Testis (tissue), 3 donors: Measurements from ENCODE around the gene MRAP. TPM values are rescaled to one million over a fixed set of nuclear protein-coding genes. Genes with fewer than 3 reads are reported as not detected.
"Not testable (repeated sequence)": the region's sequence is repeated elsewhere in the genome, so short reads cannot be mapped to it uniquely, and the experiment has no call there.

Source experiments
- DNase-seq: peaks from one replicate; pipeline ENCODE4 v3.0.0-alpha.2; 2019
- H3K27ac ChIP-seq, 2 donors: fragments of 200-600 bp; sonication (generic); one replicate each; pipeline ENCODE4 v1.5.1; 2019
- H3K27me3 ChIP-seq: fragments of 200-600 bp; sonication (generic); one replicate; pipeline ENCODE4 v1.5.1; 2019
- H3K36me3 ChIP-seq: fragments of 200-600 bp; sonication (generic); one replicate; pipeline ENCODE4 v1.5.1; 2017; ENCODE audit warnings: low read depth; ENCODE audit errors: missing control alignments
- H3K4me1 ChIP-seq: fragments of 200-600 bp; sonication (generic); one replicate; pipeline ENCODE4 v1.5.1; 2019
- H3K4me3 ChIP-seq, 2 donors: fragments of 200-600 bp; sonication (generic); one replicate each; pipeline ENCODE4 v1.5.1; 2017 to 2019
- H3K9me3 ChIP-seq: fragments of 200-600 bp; sonication (generic); one replicate; pipeline ENCODE4 v1.5.1; 2017
- CTCF ChIP-seq, 3 experiments: fragments of 450-650 bp in 2 of 3; fragments of 200-600 bp in 1 of 3; sonication (generic) in 1 of 3; IDR thresholded peaks; one replicate each; pipeline ENCODE4 v1.5.1; 2016 to 2019; ENCODE audit warnings: antibody characterized with exemption in 3 of 3, mild to moderate bottlenecking in 2 of 3, moderate library complexity in 1 of 3
- POLR2A ChIP-seq: fragments of 450-650 bp; IDR thresholded peaks from one replicate; pipeline ENCODE4 v1.6.1; 2017; ENCODE audit warnings: antibody characterized with exemption, mild to moderate bottlenecking, moderate library complexity
- WGBS, 2 donors: methylation state at CpG; one replicate each; pipeline ENCODE4 v1.1.5; 2018; 5-methylcytosine and 5-hydroxymethylcytosine counted together
- intact Hi-C: fragments of 100-400 bp; cut with DNase I; formaldehyde crosslinking; loops from one replicate; pipeline ENCODE4 v1.15.1; 2023; ENCODE audit warnings: low total_unique reads
- polyA plus RNA-seq: library from polyadenylated mRNA; stranded (reverse); fragments of 350-450 nt; fragmentation: Illumina TruSeq; extraction: RNeasy Lipid Tissue Mini Kit (QIAGEN cat#74804); gene quantifications from one replicate; pipeline ENCODE4 v1.2.3, GENCODE V29; 2014; ENCODE audit warnings: low read depth, low replicate concordance; ENCODE audit not compliant: insufficient read depth
- total RNA-seq, 2 donors: library from RNA; depleted of rRNA; stranded (reverse); fragments of >200 nt; gene quantifications; one replicate each; pipeline ENCODE4 v1.2.3, GENCODE V29; 2016

The MRAP gene
- total and polyA plus RNA-seq, 3 donors from 2014 or later: 1.4 to 4.0 (median 2.2) TPM

- H3K27ac ChIP-seq: no peak overlapping the region
Observed at GRCh38 chr21:32308696-32309095, 10.0 kb downstream of the MRAP start.

GRCh38 chr21:32309906-32310460 lies 11.3 kb downstream of the MRAP start:
- H3K27ac ChIP-seq: no peak overlapping the region
- H3K4me1 ChIP-seq: no peaks in the 10 kb centered on the region
- no peak for TF ChIP-seq CTCF (IDR thresholded peaks at IDR 0.05)
- TF ChIP-seq POLR2A: no peak
- intact Hi-C loops: no loop called here
- 90 to 91% methylated on average over 6 to 7 of the region's 7 CpGs for WGBS, 2 donors
- H3K27me3 ChIP-seq: no peaks in the 10 kb centered on the region
- DNase-seq: no peak
- no peaks in the 10 kb centered on the region for H3K36me3 ChIP-seq
- H3K4me3 ChIP-seq: no peak overlapping the region
- H3K9me3 ChIP-seq: no peaks in the 10 kb centered on the region

More at GRCh38 chr21:32308696-32309095, 10.0 kb downstream of the MRAP start:
- Histone ChIP-seq H3K9me3 (no peaks in the 10 kb centered on the region), H3K27me3 (no peaks in the 10 kb centered on the region), H3K4me1 (no peaks in the 10 kb centered on the region), H3K4me3 (no peak overlapping the region), H3K36me3 (no peaks in the 10 kb centered on the region)
- 90 to 93% methylated on average over 10 of the region's 10 CpGs for WGBS, 2 donors
- DNase-seq: no peak
- intact Hi-C loops: no loop called here
- TF ChIP-seq POLR2A: no peak
- no peak for TF ChIP-seq CTCF (IDR thresholded peaks at IDR 0.05)

GRCh38 chr21:32310976-32311375 lies 12.3 kb downstream of the MRAP start:
- H3K9me3 ChIP-seq, H3K4me3 ChIP-seq, DNase-seq, H3K27ac ChIP-seq, H3K36me3 ChIP-seq, H3K4me1 ChIP-seq, intact Hi-C loops, H3K27me3 ChIP-seq: not testable (repeated sequence)
- WGBS, 2 donors: 88 to 92% methylated on average over 9 of the region's 9 CpGs

GRCh38 chr21:32311621-32312020 lies 13.0 kb downstream of the MRAP start:
- WGBS, 2 donors: 89 to 90% methylated on average over 7 to 9 of the region's 9 CpGs
- H3K4me3 ChIP-seq: no peak overlapping the region
- no peaks in the 10 kb centered on the region for H3K27me3 ChIP-seq
- H3K36me3 ChIP-seq: no peaks in the 10 kb centered on the region
- TF ChIP-seq POLR2A (no peak), CTCF (IDR thresholded peaks at IDR 0.05) (no peak)
- H3K9me3 ChIP-seq: no peaks in the 10 kb centered on the region
- DNase-seq: no peak
- no peak overlapping the region for H3K27ac ChIP-seq
- intact Hi-C loops: no loop called here
- no peaks in the 10 kb centered on the region for H3K4me1 ChIP-seq

- H3K27me3 ChIP-seq: no peaks in the 10 kb centered on the region
- no peak for TF ChIP-seq POLR2A
- intact Hi-C loops: no loop called here
- H3K4me1 ChIP-seq: no peaks in the 10 kb centered on the region
- WGBS, 2 donors: 80 to 100% methylated on average over 3 to 5 of the region's 5 CpGs
- no peak overlapping the region for H3K4me3 ChIP-seq
- no peaks in the 10 kb centered on the region for H3K36me3 ChIP-seq
- no peak for DNase-seq
- no peaks in the 10 kb centered on the region for H3K9me3 ChIP-seq
- no peak overlapping the region for H3K27ac ChIP-seq
Observed at GRCh38 chr21:32312326-32312725, 13.7 kb downstream of the MRAP start.

- H3K27ac ChIP-seq: no peak overlapping the region
- TF ChIP-seq POLR2A (no peak), CTCF (IDR thresholded peaks at IDR 0.05) (no peak)
- H3K27me3 ChIP-seq: no peaks in the 10 kb centered on the region
- DNase-seq: no peak
- WGBS, 2 donors: 90 to 92% methylated on average over 6 of the region's 6 CpGs
- no peaks in the 10 kb centered on the region for H3K4me1 ChIP-seq
- H3K36me3 ChIP-seq: no peaks in the 10 kb centered on the region
- intact Hi-C loops: no loop called here
- no peaks in the 10 kb centered on the region for H3K9me3 ChIP-seq
- no peak overlapping the region for H3K4me3 ChIP-seq
Observed at GRCh38 chr21:32312976-32313375, 14.3 kb downstream of the MRAP start.
